ENCODE data around the gene ADAT3. TPM values are rescaled to one million over a fixed set of nuclear protein-coding genes. Genes with fewer than 3 reads are reported as not detected.
"Not testable (repeated sequence)": the region's sequence is repeated elsewhere in the genome, so short reads cannot be mapped to it uniquely, and the experiment has no call there.

Gene ADAT3
- polyA plus RNA-seq, 4 donors = 0.96 to 5.2 (median 1.9) TPM

- no peak for DNase-seq (ENCODE audit: low read depth in 4 of 4, low spot score in 3 of 4)
Measured at GRCh38 chr19:1882089-1882785, 23.0 kb upstream of the ADAT3 start.

GRCh38 chr19:1882786-1883692, 22.2 kb upstream of the ADAT3 start:
- DNase-seq (ENCODE audit: low read depth in 4 of 4, low spot score in 3 of 4) = no peak

- no peak for DNase-seq (ENCODE audit: low read depth in 4 of 4, low spot score in 3 of 4)
Measured at GRCh38 chr19:1883784-1884183, 21.4 kb upstream of the ADAT3 start.

GRCh38 chr19:1884291-1884718, 20.9 kb upstream of the ADAT3 start:
- no peak for DNase-seq (ENCODE audit: low read depth in 4 of 4, low spot score in 3 of 4)

GRCh38 chr19:1884719-1885334, 20.4 kb upstream of the ADAT3 start:
- DNase-seq (ENCODE audit: low read depth in 4 of 4, low spot score in 3 of 4) = no peak

- DNase-seq (ENCODE audit: low read depth in 4 of 4, low spot score in 3 of 4) = peak; percentile 72 to 89 (median 88)
Measured at GRCh38 chr19:1885398-1886119, 19.6 kb upstream of the ADAT3 start, which contains the start of gene ABHD17A. ABHD17A (minus strand) TSS chr19:1885496; CDS start chr19:1881566, 3,930 bp downstream.

GRCh38 chr19:1886360-1886759, 18.8 kb upstream of the ADAT3 start:
- DNase-seq (ENCODE audit: low read depth in 4 of 4, low spot score in 3 of 4) = not testable (repeated sequence)

- no peak for DNase-seq (ENCODE audit: low read depth in 4 of 4, low spot score in 3 of 4)
Measured at GRCh38 chr19:1888385-1888784, 16.8 kb upstream of the ADAT3 start.

GRCh38 chr19:1889907-1890306, 15.3 kb upstream of the ADAT3 start:
- DNase-seq (ENCODE audit: low read depth in 4 of 4, low spot score in 3 of 4) = no peak

GRCh38 chr19:1893791-1894190, 11.4 kb upstream of the ADAT3 start:
- DNase-seq (ENCODE audit: low read depth in 4 of 4, low spot score in 3 of 4) = no peak

- DNase-seq (ENCODE audit: low read depth in 4 of 4, low spot score in 3 of 4) = no peak
Measured at GRCh38 chr19:1896508-1896907, 8.7 kb upstream of the ADAT3 start.

GRCh38 chr19:1901940-1902404, 3.2 kb upstream of the ADAT3 start:
- DNase-seq (ENCODE audit: low read depth in 4 of 4, low spot score in 3 of 4) = no peak

- no peak for DNase-seq (ENCODE audit: low read depth in 4 of 4, low spot score in 3 of 4)
Measured at GRCh38 chr19:1902923-1903322, 2.3 kb upstream of the ADAT3 start.

- DNase-seq (ENCODE audit: low read depth in 4 of 4, low spot score in 3 of 4) = no peak
Measured at GRCh38 chr19:1904860-1905109, 414 bp upstream of the ADAT3 start.

GRCh38 chr19:1905863-1906375, 720 bp downstream of the ADAT3 start:
- DNase-seq (ENCODE audit: low read depth in 4 of 4, low spot score in 3 of 4) = no peak

- no peak for DNase-seq (ENCODE audit: low read depth in 4 of 4, low spot score in 3 of 4)
Measured at GRCh38 chr19:1906985-1907562, 1.9 kb downstream of the ADAT3 start.

- DNase-seq (ENCODE audit: low read depth in 4 of 4, low spot score in 3 of 4) = no peak
Measured at GRCh38 chr19:1907563-1908363, 2.6 kb downstream of the ADAT3 start.

- no peak for DNase-seq (ENCODE audit: low read depth in 4 of 4, low spot score in 3 of 4)
Measured at GRCh38 chr19:1908364-1908678, 3.1 kb downstream of the ADAT3 start.

GRCh38 chr19:1909761-1910080, 4.5 kb downstream of the ADAT3 start:
- DNase-seq (ENCODE audit: low read depth in 4 of 4, low spot score in 3 of 4) = no peak

GRCh38 chr19:1910177-1910576, 5.0 kb downstream of the ADAT3 start:
- DNase-seq (ENCODE audit: low read depth in 4 of 4, low spot score in 3 of 4) = no peak
